ENCODE measurements around the gene CSKMT. TPM values are rescaled to one million over a fixed set of nuclear protein-coding genes. Genes with fewer than 3 reads are reported as not detected.

The CSKMT gene
- total and polyA plus RNA-seq, 2 donors (not counting 1 experiment from before 2014, with no cell fraction given): 39.0 to 57.3 TPM

DNA sequence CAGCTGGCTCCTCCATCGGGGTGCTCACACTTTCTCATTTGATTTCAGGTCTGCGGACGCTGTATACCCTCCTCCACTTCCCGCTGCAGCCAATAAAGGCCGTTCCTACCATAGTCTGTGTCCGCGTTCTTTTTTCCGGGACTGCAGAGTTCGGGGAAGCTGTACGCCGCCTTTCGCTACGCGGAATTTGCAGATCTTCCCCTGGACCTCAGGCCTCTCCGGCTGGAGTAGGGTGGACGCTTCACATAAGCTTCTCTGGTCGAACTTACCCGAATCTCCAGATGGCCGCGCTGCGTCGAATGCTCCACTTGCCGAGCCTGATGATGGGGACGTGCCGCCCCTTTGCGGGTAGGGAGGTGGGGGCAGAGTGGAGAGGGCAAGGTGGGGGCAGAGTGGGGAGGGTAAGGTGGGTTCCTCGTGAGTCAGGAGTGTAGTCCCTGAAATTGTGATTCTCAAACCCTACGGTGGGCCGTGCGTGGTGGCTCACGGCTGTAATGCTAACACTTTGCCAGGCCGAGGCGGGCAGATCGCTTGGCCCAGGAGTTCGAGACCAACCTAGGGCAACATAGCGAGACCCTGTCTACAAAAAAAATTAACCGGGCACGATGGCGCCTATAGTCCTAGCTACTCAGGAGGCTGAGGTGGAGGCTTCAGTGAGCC lies 617 bp downstream of the CSKMT start:
- Histone ChIP-seq H3K4me3 (ENCODE audit: control extremely low read depth in 1 of 5, extremely low read depth in 1 of 5, insufficient read depth in 1 of 5, low read depth in 2 of 5, low read length in 4 of 5) (peak overlapping the region; percentile 79 to 98 (median 91)), H3K4me1 (ENCODE audit: control insufficient read depth in 2 of 2, insufficient read depth in 2 of 2, low read length in 2 of 2) (peaks cover 17 to 38% of the 10 kb centered on the region in 2 donors), H3K27ac (ENCODE audit: low read length in 2 of 2) (peak overlapping the region; percentile 73 to 81), H2AFZ (ENCODE audit: insufficient read depth, low read depth, low read length, poor library complexity, severe bottlenecking) (peak overlapping the region; percentile 96), H3K9me3 (ENCODE audit: control extremely low read depth in 1 of 3, control insufficient read depth in 2 of 3, insufficient read depth in 1 of 3, low read length in 2 of 3) (no peaks in the 10 kb centered on the region), H3K4me2 (replicated peaks; ENCODE audit: low read depth, low read length, poor library complexity, severe bottlenecking) (peak overlapping the region; percentile 78), H3K27me3 (replicated peaks in 1 of 4; ENCODE audit: control extremely low read depth in 1 of 4, control insufficient read depth in 3 of 4, insufficient read depth in 4 of 4, low read length in 3 of 4) (no peaks in the 10 kb centered on the region), H4K20me1 (ENCODE audit: control insufficient read depth, insufficient read depth, low read length, poor library complexity, severe bottlenecking) (peaks cover 9% of the 10 kb centered on the region), H3K9ac (ENCODE audit: low read length) (peak overlapping the region; percentile 82), H3K36me3 (replicated peaks in 1 of 2; ENCODE audit: control extremely low read depth in 1 of 2, control insufficient read depth in 1 of 2, extremely low read depth in 1 of 2, insufficient read depth in 2 of 2, low read length in 1 of 2) (peaks cover 4 to 19% of the 10 kb centered on the region in 2 experiments), H3K79me2 (ENCODE audit: control insufficient read depth, insufficient read depth, low read length) (peaks cover 56% of the 10 kb centered on the region)
- Mint-ChIP-seq H3K4me1 (peaks cover 50% of the 10 kb centered on the region), H3K4me3 (peak overlapping the region; percentile 97), H3K27ac (peak overlapping the region; percentile 93), H3K9me3 (ENCODE audit: insufficient read depth) (no peaks in the 10 kb centered on the region), H3K27me3 (no peaks in the 10 kb centered on the region)
- WGBS (ENCODE audit: insufficient coverage): 8% methylated on average over 39 of the region's 39 CpGs
- intact Hi-C loops (cut with micrococcal nuclease): loop anchor here (1.0 to 2.0 kb wide), 7 partner anchors 12 to 74 kb away; partner anchors contain the start of genes EML3, GANAB, INTS5 and TUT1
- no peak for TF ChIP-seq EZH2 (IDR thresholded peaks at IDR 0.05; ENCODE audit: borderline replicate concordance, insufficient read depth, low read depth, low read length, poor library complexity, severe bottlenecking)
- TF ChIP-seq, protein P1, sequence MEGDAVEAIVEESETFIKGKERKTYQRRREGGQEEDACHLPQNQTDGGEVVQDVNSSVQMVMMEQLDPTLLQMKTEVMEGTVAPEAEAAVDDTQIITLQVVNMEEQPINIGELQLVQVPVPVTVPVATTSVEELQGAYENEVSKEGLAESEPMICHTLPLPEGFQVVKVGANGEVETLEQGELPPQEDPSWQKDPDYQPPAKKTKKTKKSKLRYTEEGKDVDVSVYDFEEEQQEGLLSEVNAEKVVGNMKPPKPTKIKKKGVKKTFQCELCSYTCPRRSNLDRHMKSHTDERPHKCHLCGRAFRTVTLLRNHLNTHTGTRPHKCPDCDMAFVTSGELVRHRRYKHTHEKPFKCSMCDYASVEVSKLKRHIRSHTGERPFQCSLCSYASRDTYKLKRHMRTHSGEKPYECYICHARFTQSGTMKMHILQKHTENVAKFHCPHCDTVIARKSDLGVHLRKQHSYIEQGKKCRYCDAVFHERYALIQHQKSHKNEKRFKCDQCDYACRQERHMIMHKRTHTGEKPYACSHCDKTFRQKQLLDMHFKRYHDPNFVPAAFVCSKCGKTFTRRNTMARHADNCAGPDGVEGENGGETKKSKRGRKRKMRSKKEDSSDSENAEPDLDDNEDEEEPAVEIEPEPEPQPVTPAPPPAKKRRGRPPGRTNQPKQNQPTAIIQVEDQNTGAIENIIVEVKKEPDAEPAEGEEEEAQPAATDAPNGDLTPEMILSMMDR (IDR thresholded peaks at IDR 0.05): no peak
- POLR2A ChIA-PET: interaction anchor here (0.6 to 3.6 kb wide), 26 partner anchors 9 to 208 kb away, joined by 3 to 62 read pairs (median 6); partner anchors contain the start of genes B3GAT3, BSCL2, EEF1G and GANAB
- peak; percentile 16 for ATAC-seq (ENCODE audit: low read depth)
- no peak for DNase-seq
- CTCF ChIA-PET: interaction anchor here (0.8 to 2.0 kb wide), 14 partner anchors 11 to 241 kb away, joined by 3 to 17 read pairs (median 5); partner anchors contain the start of genes B3GAT3, INTS5 and TUT1
